OCI-LY3 (cell line): Measurements from ENCODE around the gene ZDHHC13.

Experiments used
- CTCF ChIP-seq: fragments of 200-600, 300-600 bp; sonication (generic); IDR thresholded peaks from 2 replicates; pipeline ENCODE4 v1.5.1; 2014; ENCODE audit warnings: antibody characterized with exemption, low read length, low read depth
- EZH2phosphoT487 ChIP-seq: fragments of 200-600 bp; shearing (Covaris generic); IDR thresholded peaks from 2 replicates; pipeline ENCODE4 v1.6.1; 2018; ENCODE audit warnings: antibody characterized with exemption, mixed run types, low read depth

GRCh38 chr11:19187114-19187832 is 70.3 kb downstream of the ZDHHC13 start:
- no peak for TF ChIP-seq CTCF
- TF ChIP-seq EZH2phosphoT487, result no peak
